Chondrocyte (in vitro differentiated cells): ENCODE results near the gene LMF1. TPM values are rescaled to one million over a fixed set of nuclear protein-coding genes. Genes with fewer than 3 reads are reported as not detected.

ENCODE experiments used
- DNase-seq: peaks from one replicate; pipeline ENCODE4 v3.0.0; 2021; ENCODE audit warnings: mixed read lengths, low spot score
- H3K27ac Mint-ChIP-seq: one replicate; pipeline ENCODE4 v1.8.0; 2021; ENCODE audit warnings: mild to moderate bottlenecking, moderate library complexity, mixed read lengths; ENCODE audit not compliant: unreplicated experiment
- H3K27me3 Mint-ChIP-seq: 2 replicates; pipeline ENCODE4 v1.8.0; 2021; ENCODE audit warnings: low read depth, mixed read lengths
- H3K36me3 Mint-ChIP-seq: 2 replicates; pipeline ENCODE4 v1.8.0; 2021; ENCODE audit warnings: low read depth, mixed read lengths
- H3K4me1 Mint-ChIP-seq: 2 replicates; pipeline ENCODE4 v1.8.0; 2021; ENCODE audit warnings: low read depth, mild to moderate bottlenecking, mixed read lengths
- H3K4me3 Mint-ChIP-seq: one replicate; pipeline ENCODE4 v1.8.0; 2021; ENCODE audit warnings: mild to moderate bottlenecking, moderate library complexity, mixed read lengths; ENCODE audit not compliant: unreplicated experiment
- H3K9me3 Mint-ChIP-seq: 2 replicates; pipeline ENCODE4 v1.8.0; 2021; ENCODE audit warnings: low read depth, mixed read lengths
- CTCF ChIP-seq: fragments of 200-600 bp; sonication (generic); IDR thresholded peaks from 2 replicates; pipeline ENCODE4 v1.5.0; 2021; ENCODE audit warnings: antibody characterized with exemption, mild to moderate bottlenecking, moderate library complexity
- total RNA-seq: library from RNA; stranded (reverse); gene quantifications from 3 replicates; pipeline ENCODE4 v1.2.1, GENCODE V29; 2021

Gene LMF1
- total RNA-seq, 1 donor from 2014 or later, result 21.6 TPM

- no peak for DNase-seq
- H3K27ac Mint-ChIP-seq, result no peak overlapping the region
- H3K36me3 Mint-ChIP-seq, result peaks cover 2% of the 10 kb centered on the region
- H3K4me1 Mint-ChIP-seq, result no peaks in the 10 kb centered on the region
- no peaks in the 10 kb centered on the region for H3K27me3 Mint-ChIP-seq
- H3K9me3 Mint-ChIP-seq, result no peaks in the 10 kb centered on the region
- H3K4me3 Mint-ChIP-seq, result no peak overlapping the region
- no peak for TF ChIP-seq CTCF
Observed at GRCh38 chr16:898216-898615, 72.6 kb downstream of the LMF1 start.

DNA sequence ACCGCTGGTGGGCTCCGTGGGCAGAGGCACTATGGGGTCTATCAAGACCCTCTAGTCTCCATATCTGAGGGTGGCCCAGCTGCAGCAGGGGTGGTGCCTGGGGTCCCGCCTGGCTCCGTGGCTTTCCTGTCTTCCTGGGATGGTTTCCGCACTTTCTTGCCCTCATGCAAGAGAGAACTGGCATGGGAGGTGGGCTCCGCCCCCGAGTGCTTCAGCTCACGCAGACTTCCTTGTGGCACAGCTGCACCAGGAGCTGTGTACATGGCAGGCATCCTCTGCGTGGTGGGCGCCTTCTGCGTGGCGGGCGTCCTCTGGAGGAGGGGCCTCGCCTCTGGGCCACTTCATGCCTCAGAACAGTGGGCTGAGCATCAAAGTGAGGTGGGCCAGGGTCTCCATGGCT, 73.1 kb downstream of the LMF1 start:
- no peak for DNase-seq
- no peaks in the 10 kb centered on the region for H3K4me1 Mint-ChIP-seq
- TF ChIP-seq CTCF, result no peak
- H3K9me3 Mint-ChIP-seq, result no peaks in the 10 kb centered on the region
- no peaks in the 10 kb centered on the region for H3K27me3 Mint-ChIP-seq
- H3K36me3 Mint-ChIP-seq, result peaks cover 2% of the 10 kb centered on the region
- no peak overlapping the region for H3K27ac Mint-ChIP-seq
- no peak overlapping the region for H3K4me3 Mint-ChIP-seq

DNA sequence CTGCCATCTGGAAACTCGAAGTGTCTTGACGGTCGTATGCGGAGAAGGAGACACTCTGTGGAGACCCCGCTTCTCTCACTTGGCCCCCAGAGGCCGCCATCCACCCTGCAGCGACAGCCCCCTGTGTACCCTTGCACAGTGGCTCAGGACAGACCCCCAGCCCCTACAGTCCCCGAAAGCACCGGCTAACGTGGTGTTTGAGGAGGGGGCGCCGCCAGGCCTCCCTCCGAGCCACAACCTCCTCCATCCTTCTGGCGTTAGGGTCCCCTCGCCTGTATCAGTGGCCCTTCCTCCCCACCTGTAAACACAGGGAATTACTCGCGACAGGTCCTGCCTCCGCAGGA, 73.6 kb downstream of the LMF1 start:
- Mint-ChIP-seq H3K27ac (no peak overlapping the region), H3K36me3 (peaks cover 2% of the 10 kb centered on the region), H3K4me3 (no peak overlapping the region), H3K27me3 (no peaks in the 10 kb centered on the region), H3K4me1 (no peaks in the 10 kb centered on the region), H3K9me3 (no peaks in the 10 kb centered on the region)
- no peak for DNase-seq
- no peak for TF ChIP-seq CTCF

DNA sequence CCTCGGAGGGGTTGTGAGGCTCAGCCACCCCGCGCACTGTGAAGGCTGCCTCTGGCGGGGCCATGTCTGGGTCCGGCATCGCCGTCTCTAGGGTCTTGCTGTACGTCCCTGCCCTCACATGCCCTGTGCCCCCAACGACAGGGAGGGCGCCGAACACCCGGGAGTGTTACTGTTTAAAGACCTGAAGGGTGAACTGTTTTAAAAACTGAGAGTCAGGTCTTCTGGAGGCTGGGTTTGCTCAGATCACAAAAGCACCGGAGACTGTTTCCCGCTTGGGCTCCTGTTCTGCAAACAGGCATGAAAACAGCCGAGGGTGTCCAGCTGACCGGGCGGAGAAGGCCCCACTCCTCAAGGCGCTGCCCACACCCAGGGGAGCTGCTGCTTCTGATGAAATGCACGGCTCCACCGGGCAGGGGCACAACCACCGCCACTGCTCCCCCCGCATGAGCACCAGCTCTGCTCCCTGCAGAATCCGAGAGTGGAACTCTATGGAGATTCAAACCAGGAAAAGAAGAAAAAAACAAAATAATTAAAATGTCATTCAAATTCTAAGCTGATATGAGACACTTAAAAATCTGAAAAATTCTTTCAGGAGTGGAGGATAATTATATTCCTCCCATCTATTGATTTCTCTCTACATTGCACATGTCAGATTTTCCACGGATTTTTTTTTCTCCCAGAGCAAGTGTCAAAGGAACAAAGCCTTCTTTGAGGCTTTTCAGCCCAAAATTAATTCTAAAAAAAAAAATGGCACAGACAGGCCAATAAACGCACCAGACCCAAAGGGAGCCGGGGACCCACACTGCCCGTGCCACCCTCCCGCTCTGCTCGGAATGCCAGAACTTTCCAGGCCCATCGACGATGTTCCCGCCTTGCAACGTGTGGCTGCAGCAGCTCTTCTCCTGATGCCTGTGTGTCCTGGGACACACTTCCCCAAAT, 74.3 kb downstream of the LMF1 start:
- TF ChIP-seq CTCF, result no peak
- Mint-ChIP-seq H3K36me3 (peaks cover 5% of the 10 kb centered on the region), H3K9me3 (no peaks in the 10 kb centered on the region), H3K27me3 (no peaks in the 10 kb centered on the region), H3K4me1 (no peaks in the 10 kb centered on the region), H3K27ac (no peak overlapping the region), H3K4me3 (no peak overlapping the region)
- DNase-seq, result no peak

DNA sequence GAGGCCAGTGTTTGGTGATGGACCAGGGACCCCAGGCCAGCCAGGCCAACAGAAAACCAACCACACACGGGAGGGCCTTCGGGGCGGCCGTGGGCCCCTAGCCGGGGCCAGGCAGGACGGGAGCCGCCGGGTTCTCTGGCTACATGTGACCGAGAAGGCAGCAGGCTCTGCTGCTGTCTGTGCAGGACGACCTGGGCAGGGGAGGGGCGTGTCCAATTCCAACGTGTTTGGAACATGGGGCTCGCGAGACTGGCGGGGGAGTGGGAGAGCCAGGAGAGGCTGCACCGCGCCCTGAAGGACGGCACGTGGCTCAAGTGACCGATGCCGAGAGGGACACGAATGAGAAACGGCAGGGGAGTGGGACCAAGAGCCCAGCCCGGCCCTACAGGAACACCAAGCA, 75.4 kb downstream of the LMF1 start:
- Mint-ChIP-seq H3K9me3 (no peaks in the 10 kb centered on the region), H3K36me3 (peaks cover 5% of the 10 kb centered on the region), H3K27me3 (no peaks in the 10 kb centered on the region), H3K4me3 (no peak overlapping the region), H3K4me1 (no peaks in the 10 kb centered on the region), H3K27ac (no peak overlapping the region)
- TF ChIP-seq CTCF, result no peak
- no peak for DNase-seq
